ENCODE results near the gene MROH8. TPM values are rescaled to one million over a fixed set of nuclear protein-coding genes. Genes with fewer than 3 reads are reported as not detected.

MROH8 gene
- total RNA-seq (2021), result 0.50 to 0.92 TPM (median 0.89 TPM) in 3 replicates
- Bru-seq, nascent RNA, result percentile 26 among the genes with signal in this experiment
- long read RNA-seq, experiment 1, partial matches to known transcripts, result 0 of 3 reads
- long read RNA-seq, experiment 1, other reads (novel, unspliced or antisense), result 3 of 3 reads
- long read RNA-seq, experiment 2, partial matches to known transcripts, result 0 of 1 reads
- long read RNA-seq, experiment 2, other reads (novel, unspliced or antisense), result 1 of 1 reads
- long read RNA-seq, experiment 3, result 0 reads

DNA sequence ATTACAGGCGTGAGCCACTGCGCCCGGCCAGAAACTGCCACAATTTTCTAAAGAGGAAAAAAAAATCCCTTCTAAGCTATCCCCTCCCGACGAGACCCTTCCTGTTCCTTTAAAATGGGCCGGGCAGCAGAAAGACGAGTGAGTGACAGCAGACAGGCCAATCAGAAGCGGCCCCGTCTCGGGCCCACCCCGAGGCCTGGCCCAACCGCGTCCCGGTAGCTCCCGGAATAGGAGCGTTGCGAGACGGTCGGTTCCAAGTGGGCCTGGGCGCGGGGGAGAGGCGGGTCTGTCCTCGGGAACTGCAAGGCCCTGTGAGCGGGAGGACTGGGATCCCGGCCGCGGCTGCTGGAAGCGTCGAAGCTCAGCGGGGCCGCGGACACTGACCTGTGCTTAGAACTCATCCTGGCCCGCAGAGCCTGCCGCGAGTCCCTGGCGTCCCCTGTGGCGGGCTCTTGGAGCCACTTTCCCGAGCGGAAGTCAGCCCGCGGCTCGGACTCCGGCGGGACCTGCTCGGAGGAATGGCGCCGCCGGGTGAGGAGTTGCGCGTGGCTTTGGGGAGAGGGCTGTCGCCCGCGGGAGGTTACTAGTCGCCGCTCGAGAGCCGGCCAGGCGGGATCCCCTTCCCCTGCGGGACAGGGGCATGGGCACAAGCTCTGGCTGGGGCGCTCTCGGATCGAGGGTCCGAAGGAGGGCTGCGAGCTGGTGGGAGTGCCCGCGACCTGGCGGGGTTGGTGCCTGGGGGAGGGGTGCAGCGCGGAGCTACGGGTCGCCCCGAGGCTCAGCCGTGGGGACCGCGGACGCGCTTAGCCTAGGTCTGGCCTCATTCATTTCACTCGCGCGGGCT lies at the start of gene MROH8, which contains the start of gene RPN2:
Gene MROH8 (minus strand): TSS at position 710 of the 844 bp plus-strand sequence.
Gene RPN2 (plus strand): TSS at position 492 of the 844 bp plus-strand sequence. CDS start 27 bp downstream, at position 519.
- Mint-ChIP-seq H3K27me3 (ENCODE audit: low read depth) (no peaks in the 10 kb centered on the region; the same call in 1 of the 2 replicates), H3K27ac (peak within 1 kb of the TSS; percentile 98), H3K36me3 (peaks cover 15% of the 10 kb centered on the region), H3K9me3 (no peaks in the 10 kb centered on the region), H3K4me3 (peak within 1 kb of the TSS; percentile 81), H3K4me1 (peaks cover 14% of the 10 kb centered on the region)
- DNase-seq (ENCODE audit: low spot score) (peak; percentile 98), ATAC-seq (peak; percentile 98)
- POLR2A ChIA-PET, result interaction anchor here (0.5 to 2.4 kb wide), 14 partner anchors 11 to 513 kb away, joined by 3 to 19 read pairs (median 4); partner anchors contain the start of gene RBL1
- CTCF ChIA-PET, result interaction anchor here (0.5 to 3.0 kb wide), 18 partner anchors 12 to 259 kb away, joined by 3 to 43 read pairs (median 4); partner anchors contain the start of gene RBL1
- TF ChIP-seq IRF2 (CRISPR knock-in tag; IDR thresholded peaks at IDR 0.05; ENCODE audit: borderline replicate concordance, low read depth) (no peak), ZNF219 (CRISPR knock-in tag; IDR thresholded peaks at IDR 0.05; ENCODE audit: borderline replicate concordance) (peak; percentile 23; the same call in 1 of the 2 replicates), ZNF121 (CRISPR knock-in tag; IDR thresholded peaks at IDR 0.05) (no peak), SOX15 (CRISPR knock-in tag; IDR thresholded peaks at IDR 0.05) (no peak), SMAD3 (CRISPR knock-in tag; IDR thresholded peaks at IDR 0.05; ENCODE audit: borderline replicate concordance) (no peak), SP1 (CRISPR knock-in tag; conservative IDR thresholded peaks at IDR 0.05) (peak; percentile 71), TCF7 (CRISPR knock-in tag; IDR thresholded peaks at IDR 0.05; ENCODE audit: low read depth) (no peak), CREM (CRISPR knock-in tag; IDR thresholded peaks at IDR 0.05) (peak; percentile 41; the same call in 1 of the 2 replicates), ETV6 (CRISPR knock-in tag; IDR thresholded peaks at IDR 0.05) (no peak; the same call in 1 of the 2 replicates), NR1H2 (CRISPR knock-in tag; IDR thresholded peaks at IDR 0.05) (no peak), ZNF317 (CRISPR knock-in tag; IDR thresholded peaks at IDR 0.05; ENCODE audit: borderline replicate concordance, low read depth) (no peak), MYBL2 (CRISPR knock-in tag; IDR thresholded peaks at IDR 0.05) (peak; percentile 55; the same call in 1 of the 2 replicates)
- TF ChIP-seq, protein P1, sequence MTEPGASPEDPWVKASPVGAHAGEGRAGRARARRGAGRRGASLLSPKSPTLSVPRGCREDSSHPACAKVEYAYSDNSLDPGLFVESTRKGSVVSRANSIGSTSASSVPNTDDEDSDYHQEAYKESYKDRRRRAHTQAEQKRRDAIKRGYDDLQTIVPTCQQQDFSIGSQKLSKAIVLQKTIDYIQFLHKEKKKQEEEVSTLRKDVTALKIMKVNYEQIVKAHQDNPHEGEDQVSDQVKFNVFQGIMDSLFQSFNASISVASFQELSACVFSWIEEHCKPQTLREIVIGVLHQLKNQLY (CRISPR knock-in tag; IDR thresholded peaks at IDR 0.05), result no peak
- TF ChIP-seq, protein P2, sequence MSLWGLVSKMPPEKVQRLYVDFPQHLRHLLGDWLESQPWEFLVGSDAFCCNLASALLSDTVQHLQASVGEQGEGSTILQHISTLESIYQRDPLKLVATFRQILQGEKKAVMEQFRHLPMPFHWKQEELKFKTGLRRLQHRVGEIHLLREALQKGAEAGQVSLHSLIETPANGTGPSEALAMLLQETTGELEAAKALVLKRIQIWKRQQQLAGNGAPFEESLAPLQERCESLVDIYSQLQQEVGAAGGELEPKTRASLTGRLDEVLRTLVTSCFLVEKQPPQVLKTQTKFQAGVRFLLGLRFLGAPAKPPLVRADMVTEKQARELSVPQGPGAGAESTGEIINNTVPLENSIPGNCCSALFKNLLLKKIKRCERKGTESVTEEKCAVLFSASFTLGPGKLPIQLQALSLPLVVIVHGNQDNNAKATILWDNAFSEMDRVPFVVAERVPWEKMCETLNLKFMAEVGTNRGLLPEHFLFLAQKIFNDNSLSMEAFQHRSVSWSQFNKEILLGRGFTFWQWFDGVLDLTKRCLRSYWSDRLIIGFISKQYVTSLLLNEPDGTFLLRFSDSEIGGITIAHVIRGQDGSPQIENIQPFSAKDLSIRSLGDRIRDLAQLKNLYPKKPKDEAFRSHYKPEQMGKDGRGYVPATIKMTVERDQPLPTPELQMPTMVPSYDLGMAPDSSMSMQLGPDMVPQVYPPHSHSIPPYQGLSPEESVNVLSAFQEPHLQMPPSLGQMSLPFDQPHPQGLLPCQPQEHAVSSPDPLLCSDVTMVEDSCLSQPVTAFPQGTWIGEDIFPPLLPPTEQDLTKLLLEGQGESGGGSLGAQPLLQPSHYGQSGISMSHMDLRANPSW (CRISPR knock-in tag; conservative IDR thresholded peaks at IDR 0.05; ENCODE audit: low read depth), result no peak
- TF ChIP-seq, protein P3, sequence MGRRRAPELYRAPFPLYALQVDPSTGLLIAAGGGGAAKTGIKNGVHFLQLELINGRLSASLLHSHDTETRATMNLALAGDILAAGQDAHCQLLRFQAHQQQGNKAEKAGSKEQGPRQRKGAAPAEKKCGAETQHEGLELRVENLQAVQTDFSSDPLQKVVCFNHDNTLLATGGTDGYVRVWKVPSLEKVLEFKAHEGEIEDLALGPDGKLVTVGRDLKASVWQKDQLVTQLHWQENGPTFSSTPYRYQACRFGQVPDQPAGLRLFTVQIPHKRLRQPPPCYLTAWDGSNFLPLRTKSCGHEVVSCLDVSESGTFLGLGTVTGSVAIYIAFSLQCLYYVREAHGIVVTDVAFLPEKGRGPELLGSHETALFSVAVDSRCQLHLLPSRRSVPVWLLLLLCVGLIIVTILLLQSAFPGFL (CRISPR knock-in tag; IDR thresholded peaks at IDR 0.05; ENCODE audit: borderline replicate concordance), result 0 out of 2 replicates have a peak, but pooled peaks have one; percentile 31
- TF ChIP-seq, protein P4, sequence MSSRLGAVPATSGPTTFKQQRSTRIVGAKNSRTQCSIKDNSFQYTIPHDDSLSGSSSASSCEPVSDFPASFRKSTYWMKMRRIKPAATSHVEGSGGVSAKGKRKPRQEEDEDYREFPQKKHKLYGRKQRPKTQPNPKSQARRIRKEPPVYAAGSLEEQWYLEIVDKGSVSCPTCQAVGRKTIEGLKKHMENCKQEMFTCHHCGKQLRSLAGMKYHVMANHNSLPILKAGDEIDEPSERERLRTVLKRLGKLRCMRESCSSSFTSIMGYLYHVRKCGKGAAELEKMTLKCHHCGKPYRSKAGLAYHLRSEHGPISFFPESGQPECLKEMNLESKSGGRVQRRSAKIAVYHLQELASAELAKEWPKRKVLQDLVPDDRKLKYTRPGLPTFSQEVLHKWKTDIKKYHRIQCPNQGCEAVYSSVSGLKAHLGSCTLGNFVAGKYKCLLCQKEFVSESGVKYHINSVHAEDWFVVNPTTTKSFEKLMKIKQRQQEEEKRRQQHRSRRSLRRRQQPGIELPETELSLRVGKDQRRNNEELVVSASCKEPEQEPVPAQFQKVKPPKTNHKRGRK (CRISPR knock-in tag; IDR thresholded peaks at IDR 0.05; ENCODE audit: borderline replicate concordance), result no peak
- TF ChIP-seq, protein P5, sequence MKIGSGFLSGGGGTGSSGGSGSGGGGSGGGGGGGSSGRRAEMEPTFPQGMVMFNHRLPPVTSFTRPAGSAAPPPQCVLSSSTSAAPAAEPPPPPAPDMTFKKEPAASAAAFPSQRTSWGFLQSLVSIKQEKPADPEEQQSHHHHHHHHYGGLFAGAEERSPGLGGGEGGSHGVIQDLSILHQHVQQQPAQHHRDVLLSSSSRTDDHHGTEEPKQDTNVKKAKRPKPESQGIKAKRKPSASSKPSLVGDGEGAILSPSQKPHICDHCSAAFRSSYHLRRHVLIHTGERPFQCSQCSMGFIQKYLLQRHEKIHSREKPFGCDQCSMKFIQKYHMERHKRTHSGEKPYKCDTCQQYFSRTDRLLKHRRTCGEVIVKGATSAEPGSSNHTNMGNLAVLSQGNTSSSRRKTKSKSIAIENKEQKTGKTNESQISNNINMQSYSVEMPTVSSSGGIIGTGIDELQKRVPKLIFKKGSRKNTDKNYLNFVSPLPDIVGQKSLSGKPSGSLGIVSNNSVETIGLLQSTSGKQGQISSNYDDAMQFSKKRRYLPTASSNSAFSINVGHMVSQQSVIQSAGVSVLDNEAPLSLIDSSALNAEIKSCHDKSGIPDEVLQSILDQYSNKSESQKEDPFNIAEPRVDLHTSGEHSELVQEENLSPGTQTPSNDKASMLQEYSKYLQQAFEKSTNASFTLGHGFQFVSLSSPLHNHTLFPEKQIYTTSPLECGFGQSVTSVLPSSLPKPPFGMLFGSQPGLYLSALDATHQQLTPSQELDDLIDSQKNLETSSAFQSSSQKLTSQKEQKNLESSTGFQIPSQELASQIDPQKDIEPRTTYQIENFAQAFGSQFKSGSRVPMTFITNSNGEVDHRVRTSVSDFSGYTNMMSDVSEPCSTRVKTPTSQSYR (CRISPR knock-in tag; IDR thresholded peaks at IDR 0.05), result no peak
- TF ChIP-seq, protein P6, sequence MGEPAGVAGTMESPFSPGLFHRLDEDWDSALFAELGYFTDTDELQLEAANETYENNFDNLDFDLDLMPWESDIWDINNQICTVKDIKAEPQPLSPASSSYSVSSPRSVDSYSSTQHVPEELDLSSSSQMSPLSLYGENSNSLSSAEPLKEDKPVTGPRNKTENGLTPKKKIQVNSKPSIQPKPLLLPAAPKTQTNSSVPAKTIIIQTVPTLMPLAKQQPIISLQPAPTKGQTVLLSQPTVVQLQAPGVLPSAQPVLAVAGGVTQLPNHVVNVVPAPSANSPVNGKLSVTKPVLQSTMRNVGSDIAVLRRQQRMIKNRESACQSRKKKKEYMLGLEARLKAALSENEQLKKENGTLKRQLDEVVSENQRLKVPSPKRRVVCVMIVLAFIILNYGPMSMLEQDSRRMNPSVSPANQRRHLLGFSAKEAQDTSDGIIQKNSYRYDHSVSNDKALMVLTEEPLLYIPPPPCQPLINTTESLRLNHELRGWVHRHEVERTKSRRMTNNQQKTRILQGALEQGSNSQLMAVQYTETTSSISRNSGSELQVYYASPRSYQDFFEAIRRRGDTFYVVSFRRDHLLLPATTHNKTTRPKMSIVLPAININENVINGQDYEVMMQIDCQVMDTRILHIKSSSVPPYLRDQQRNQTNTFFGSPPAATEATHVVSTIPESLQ (CRISPR knock-in tag; IDR thresholded peaks at IDR 0.05), result no peak
- TF ChIP-seq, protein P7, sequence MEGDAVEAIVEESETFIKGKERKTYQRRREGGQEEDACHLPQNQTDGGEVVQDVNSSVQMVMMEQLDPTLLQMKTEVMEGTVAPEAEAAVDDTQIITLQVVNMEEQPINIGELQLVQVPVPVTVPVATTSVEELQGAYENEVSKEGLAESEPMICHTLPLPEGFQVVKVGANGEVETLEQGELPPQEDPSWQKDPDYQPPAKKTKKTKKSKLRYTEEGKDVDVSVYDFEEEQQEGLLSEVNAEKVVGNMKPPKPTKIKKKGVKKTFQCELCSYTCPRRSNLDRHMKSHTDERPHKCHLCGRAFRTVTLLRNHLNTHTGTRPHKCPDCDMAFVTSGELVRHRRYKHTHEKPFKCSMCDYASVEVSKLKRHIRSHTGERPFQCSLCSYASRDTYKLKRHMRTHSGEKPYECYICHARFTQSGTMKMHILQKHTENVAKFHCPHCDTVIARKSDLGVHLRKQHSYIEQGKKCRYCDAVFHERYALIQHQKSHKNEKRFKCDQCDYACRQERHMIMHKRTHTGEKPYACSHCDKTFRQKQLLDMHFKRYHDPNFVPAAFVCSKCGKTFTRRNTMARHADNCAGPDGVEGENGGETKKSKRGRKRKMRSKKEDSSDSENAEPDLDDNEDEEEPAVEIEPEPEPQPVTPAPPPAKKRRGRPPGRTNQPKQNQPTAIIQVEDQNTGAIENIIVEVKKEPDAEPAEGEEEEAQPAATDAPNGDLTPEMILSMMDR (IDR thresholded peaks at IDR 0.05), result no peak
- TF ChIP-seq, protein P8, sequence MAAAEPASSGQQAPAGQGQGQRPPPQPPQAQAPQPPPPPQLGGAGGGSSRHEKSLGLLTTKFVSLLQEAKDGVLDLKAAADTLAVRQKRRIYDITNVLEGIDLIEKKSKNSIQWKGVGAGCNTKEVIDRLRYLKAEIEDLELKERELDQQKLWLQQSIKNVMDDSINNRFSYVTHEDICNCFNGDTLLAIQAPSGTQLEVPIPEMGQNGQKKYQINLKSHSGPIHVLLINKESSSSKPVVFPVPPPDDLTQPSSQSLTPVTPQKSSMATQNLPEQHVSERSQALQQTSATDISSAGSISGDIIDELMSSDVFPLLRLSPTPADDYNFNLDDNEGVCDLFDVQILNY (CRISPR knock-in tag; IDR thresholded peaks at IDR 0.05), result 0 out of 2 replicates have a peak, but pooled peaks have one; percentile 34
